GM23338 (cell line): ENCODE measurements around the gene ZNF687. TPM values are rescaled to one million over a fixed set of nuclear protein-coding genes. Genes with fewer than 3 reads are reported as not detected.
A peak's percentile ranks its signal among the peaks of the same experiment; 100 is the strongest.

Experiments
- ATAC-seq: fragments of 200-7000 bp; cut with Tn5 transposase; 3 replicates; pipeline ENCODE4 v1.9.1; 2020
- DNase-seq: peaks from one replicate; pipeline ENCODE4 v3.0.0-alpha.2; 2015; ENCODE audit warnings: low spot score
- H2AFZ ChIP-seq: fragments of 200-600 bp; sonication (generic); 2 replicates; pipeline ENCODE4 v1.8.0; 2016; ENCODE audit warnings: antibody characterized with exemption, mild to moderate bottlenecking, moderate library complexity
- H3F3A ChIP-seq: fragments of 200-600 bp; sonication (generic); replicated peaks from 2 replicates; pipeline ENCODE4 v1.8.0; 2017; ENCODE audit warnings: antibody characterized with exemption, mixed run types, low read depth
- H3K27ac ChIP-seq: fragments of 200-600 bp; sonication (generic); 2 replicates; pipeline ENCODE4 v1.6.1; 2016; ENCODE audit warnings: low read depth
- H3K27me3 ChIP-seq: fragments of 200-600 bp; sonication (generic); 2 replicates; pipeline ENCODE4 v1.8.0; 2016; ENCODE audit warnings: mild to moderate bottlenecking, mixed run types, moderate library complexity; ENCODE audit not compliant: insufficient read depth
- H3K36me3 ChIP-seq: fragments of 200-600 bp; sonication (generic); 2 replicates; pipeline ENCODE4 v1.8.0; 2016; ENCODE audit warnings: mild to moderate bottlenecking; ENCODE audit not compliant: insufficient read depth
- H3K4me1 ChIP-seq: fragments of 200-600 bp; sonication (generic); 2 replicates; pipeline ENCODE4 v1.8.0; 2016; ENCODE audit warnings: mild to moderate bottlenecking, moderate library complexity; ENCODE audit not compliant: insufficient read depth
- H3K4me2 ChIP-seq: fragments of 200-600 bp; sonication (generic); 2 replicates; pipeline ENCODE4 v1.7.1; 2017; ENCODE audit warnings: mixed run types
- H3K4me3 ChIP-seq: fragments of 200-600 bp; sonication (generic); 2 replicates; pipeline ENCODE4 v1.6.1; 2016; ENCODE audit warnings: mixed run types
- H3K79me2 ChIP-seq: fragments of 200-600 bp; sonication (generic); replicated peaks from 2 replicates; pipeline ENCODE4 v1.8.0; 2017; ENCODE audit warnings: mild to moderate bottlenecking; ENCODE audit not compliant: insufficient read depth
- H3K9me2 ChIP-seq: fragments of 200-600 bp; sonication (generic); 2 replicates; pipeline ENCODE4 v1.8.0; 2017; ENCODE audit not compliant: insufficient read depth
- H4K20me1 ChIP-seq: fragments of 200-600 bp; sonication (generic); replicated peaks from 2 replicates; pipeline ENCODE4 v1.8.0; 2017; ENCODE audit warnings: mild to moderate bottlenecking; ENCODE audit not compliant: insufficient read depth
- H3K27ac Mint-ChIP-seq: 2 replicates; pipeline ENCODE4 v1.8.0; 2020; ENCODE audit warnings: inconsistent platforms, mild to moderate bottlenecking, moderate library complexity, mixed read lengths
- H3K27me3 Mint-ChIP-seq: 3 replicates; pipeline ENCODE4 v1.8.0; 2022; ENCODE audit warnings: low read depth, mild to moderate bottlenecking, moderate library complexity, mixed read lengths, inconsistent platforms; ENCODE audit not compliant: insufficient read depth, poor library complexity
- H3K36me3 Mint-ChIP-seq: 3 replicates; pipeline ENCODE4 v1.8.0; 2021; ENCODE audit warnings: low read depth, mild to moderate bottlenecking, inconsistent platforms, moderate library complexity, mixed read lengths
- H3K4me1 Mint-ChIP-seq: 3 replicates; pipeline ENCODE4 v1.8.0; 2020; ENCODE audit warnings: mild to moderate bottlenecking, inconsistent platforms, mixed read lengths
- H3K4me3 Mint-ChIP-seq: 3 replicates; pipeline ENCODE4 v1.8.0; 2021; ENCODE audit warnings: moderate library complexity, mild to moderate bottlenecking, inconsistent platforms, mixed read lengths
- H3K9me3 Mint-ChIP-seq: 3 replicates; pipeline ENCODE4 v1.8.0; 2020; ENCODE audit warnings: moderate library complexity, mild to moderate bottlenecking, inconsistent platforms, mixed read lengths
- CTCF ChIP-seq, 2 experiments: fragments of 200-600 bp in 1 of 2; sonication (generic) in 1 of 2; conservative IDR thresholded peaks; 2 replicates each; pipeline versions ENCODE4 v1.5.1 to v1.6.1; 2016 to 2017; ENCODE audit warnings: antibody characterized with exemption in 2 of 2, low read depth in 2 of 2, mild to moderate bottlenecking in 2 of 2, moderate library complexity in 1 of 2
- EZH2 ChIP-seq: fragments of 200-600 bp; sonication (generic); IDR thresholded peaks from one replicate; pipeline ENCODE4 v1.8.0; 2017; ENCODE audit warnings: antibody characterized with exemption, mild to moderate bottlenecking, low read depth; ENCODE audit not compliant: unreplicated experiment
- NANOG ChIP-seq: IDR thresholded peaks from 2 replicates; pipeline ENCODE4 v1.6.1; 2016; ENCODE audit warnings: antibody characterized with exemption, borderline replicate concordance
- polyA plus RNA-seq: library from polyadenylated mRNA; unstranded; fragments of >200 nt; fragmentation: Nextera tagmentation; extraction: Ambion mirVana; gene quantifications from 2 replicates; pipeline ENCODE4 v1.2.1, GENCODE V29; 2016
- total RNA-seq: library from RNA; depleted of rRNA; stranded (reverse); fragments of >200 nt; shearing (Covaris generic); gene quantifications from 2 replicates; pipeline ENCODE4 v1.2.3, GENCODE V29; 2014
- TF ChIP-seq, protein P1 (sequence below): fragments of 250-450 bp; sonication (Bioruptor Pico); IDR thresholded peaks from 2 replicates; pipeline ENCODE4 v1.5.0; 2020; ENCODE audit warnings: mild to moderate bottlenecking, moderate library complexity
- TF ChIP-seq, protein P2 (sequence below): IDR thresholded peaks from 2 replicates; pipeline ENCODE4 v1.6.1; 2016; ENCODE audit warnings: antibody characterized with exemption

The ZNF687 gene
- total and polyA plus RNA-seq, 2 experiments from 2014 or later: 7.7 to 63.9 TPM

DNA sequence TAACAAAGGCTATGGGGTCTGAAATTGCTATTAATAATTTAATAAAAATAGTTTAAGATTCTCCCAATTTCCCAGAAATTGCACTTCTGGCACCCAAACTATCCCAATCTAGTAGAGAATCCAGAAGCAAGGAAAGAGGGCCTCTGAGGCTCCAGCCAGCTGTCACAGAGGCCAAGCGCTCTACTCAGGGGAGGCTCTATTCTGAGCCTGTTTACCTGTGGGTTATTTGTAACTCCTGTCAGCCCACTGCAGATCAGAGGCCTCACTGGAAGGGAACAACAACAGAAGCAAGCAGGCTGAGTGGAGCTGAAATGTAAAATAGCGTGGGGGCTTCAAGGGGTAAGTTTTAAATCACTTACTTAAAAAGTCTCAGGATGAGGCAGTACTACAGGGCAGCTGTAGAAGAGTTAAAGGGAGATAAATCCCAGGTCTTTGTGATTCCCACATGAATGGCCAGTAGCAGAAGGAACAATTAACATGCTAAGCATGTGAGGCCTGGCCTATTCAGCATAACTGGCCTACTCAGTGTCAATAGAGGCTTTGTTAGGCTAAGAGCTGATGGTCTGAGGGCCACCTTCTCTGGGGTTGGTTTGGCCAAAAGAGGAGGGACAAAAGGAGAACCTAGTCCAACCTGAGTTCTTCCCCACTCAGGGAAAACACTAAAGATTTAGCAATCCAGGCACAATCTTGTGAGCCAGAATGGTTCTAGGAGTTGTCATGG, 12.8 kb downstream of the ZNF687 start (continued):
- TF ChIP-seq, protein P1, sequence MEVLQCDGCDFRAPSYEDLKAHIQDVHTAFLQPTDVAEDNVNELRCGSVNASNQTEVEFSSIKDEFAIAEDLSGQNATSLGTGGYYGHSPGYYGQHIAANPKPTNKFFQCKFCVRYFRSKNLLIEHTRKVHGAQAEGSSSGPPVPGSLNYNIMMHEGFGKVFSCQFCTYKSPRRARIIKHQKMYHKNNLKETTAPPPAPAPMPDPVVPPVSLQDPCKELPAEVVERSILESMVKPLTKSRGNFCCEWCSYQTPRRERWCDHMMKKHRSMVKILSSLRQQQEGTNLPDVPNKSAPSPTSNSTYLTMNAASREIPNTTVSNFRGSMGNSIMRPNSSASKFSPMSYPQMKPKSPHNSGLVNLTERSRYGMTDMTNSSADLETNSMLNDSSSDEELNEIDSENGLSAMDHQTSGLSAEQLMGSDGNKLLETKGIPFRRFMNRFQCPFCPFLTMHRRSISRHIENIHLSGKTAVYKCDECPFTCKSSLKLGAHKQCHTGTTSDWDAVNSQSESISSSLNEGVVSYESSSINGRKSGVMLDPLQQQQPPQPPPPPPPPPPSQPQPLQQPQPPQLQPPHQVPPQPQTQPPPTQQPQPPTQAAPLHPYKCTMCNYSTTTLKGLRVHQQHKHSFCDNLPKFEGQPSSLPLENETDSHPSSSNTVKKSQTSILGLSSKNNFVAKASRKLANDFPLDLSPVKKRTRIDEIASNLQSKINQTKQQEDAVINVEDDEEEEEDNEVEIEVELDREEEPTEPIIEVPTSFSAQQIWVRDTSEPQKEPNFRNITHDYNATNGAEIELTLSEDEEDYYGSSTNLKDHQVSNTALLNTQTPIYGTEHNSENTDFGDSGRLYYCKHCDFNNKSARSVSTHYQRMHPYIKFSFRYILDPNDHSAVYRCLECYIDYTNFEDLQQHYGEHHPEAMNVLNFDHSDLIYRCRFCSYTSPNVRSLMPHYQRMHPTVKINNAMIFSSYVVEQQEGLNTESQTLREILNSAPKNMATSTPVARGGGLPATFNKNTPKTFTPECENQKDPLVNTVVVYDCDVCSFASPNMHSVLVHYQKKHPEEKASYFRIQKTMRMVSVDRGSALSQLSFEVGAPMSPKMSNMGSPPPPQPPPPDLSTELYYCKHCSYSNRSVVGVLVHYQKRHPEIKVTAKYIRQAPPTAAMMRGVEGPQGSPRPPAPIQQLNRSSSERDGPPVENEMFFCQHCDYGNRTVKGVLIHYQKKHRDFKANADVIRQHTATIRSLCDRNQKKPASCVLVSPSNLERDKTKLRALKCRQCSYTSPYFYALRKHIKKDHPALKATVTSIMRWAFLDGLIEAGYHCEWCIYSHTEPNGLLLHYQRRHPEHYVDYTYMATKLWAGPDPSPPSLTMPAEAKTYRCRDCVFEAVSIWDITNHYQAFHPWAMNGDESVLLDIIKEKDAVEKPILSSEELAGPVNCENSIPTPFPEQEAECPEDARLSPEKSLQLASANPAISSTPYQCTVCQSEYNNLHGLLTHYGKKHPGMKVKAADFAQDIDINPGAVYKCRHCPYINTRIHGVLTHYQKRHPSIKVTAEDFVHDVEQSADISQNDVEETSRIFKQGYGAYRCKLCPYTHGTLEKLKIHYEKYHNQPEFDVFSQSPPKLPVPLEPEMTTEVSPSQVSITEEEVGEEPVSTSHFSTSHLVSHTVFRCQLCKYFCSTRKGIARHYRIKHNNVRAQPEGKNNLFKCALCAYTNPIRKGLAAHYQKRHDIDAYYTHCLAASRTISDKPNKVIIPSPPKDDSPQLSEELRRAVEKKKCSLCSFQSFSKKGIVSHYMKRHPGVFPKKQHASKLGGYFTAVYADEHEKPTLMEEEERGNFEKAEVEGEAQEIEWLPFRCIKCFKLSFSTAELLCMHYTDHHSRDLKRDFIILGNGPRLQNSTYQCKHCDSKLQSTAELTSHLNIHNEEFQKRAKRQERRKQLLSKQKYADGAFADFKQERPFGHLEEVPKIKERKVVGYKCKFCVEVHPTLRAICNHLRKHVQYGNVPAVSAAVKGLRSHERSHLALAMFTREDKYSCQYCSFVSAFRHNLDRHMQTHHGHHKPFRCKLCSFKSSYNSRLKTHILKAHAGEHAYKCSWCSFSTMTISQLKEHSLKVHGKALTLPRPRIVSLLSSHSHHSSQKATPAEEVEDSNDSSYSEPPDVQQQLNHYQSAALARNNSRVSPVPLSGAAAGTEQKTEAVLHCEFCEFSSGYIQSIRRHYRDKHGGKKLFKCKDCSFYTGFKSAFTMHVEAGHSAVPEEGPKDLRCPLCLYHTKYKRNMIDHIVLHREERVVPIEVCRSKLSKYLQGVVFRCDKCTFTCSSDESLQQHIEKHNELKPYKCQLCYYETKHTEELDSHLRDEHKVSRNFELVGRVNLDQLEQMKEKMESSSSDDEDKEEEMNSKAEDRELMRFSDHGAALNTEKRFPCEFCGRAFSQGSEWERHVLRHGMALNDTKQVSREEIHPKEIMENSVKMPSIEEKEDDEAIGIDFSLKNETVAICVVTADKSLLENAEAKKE (CRISPR knock-in tag): peak; percentile 100

GRCh38 chr1:151309811-151310323, 27.8 kb downstream of the ZNF687 start:
- Mint-ChIP-seq H3K36me3 (peaks cover 35% of the 10 kb centered on the region), H3K4me1 (peaks cover 18% of the 10 kb centered on the region), H3K4me3 (no peak overlapping the region), H3K27me3 (peaks cover 4% of the 10 kb centered on the region), H3K27ac (peak overlapping the region; percentile 78), H3K9me3 (no peaks in the 10 kb centered on the region)
- Histone ChIP-seq H3K4me3 (no peak overlapping the region), H3K79me2 (no peaks in the 10 kb centered on the region), H3K36me3 (peaks cover 27% of the 10 kb centered on the region), H3K9me2 (no peaks in the 10 kb centered on the region), H3F3A (0 out of 2 replicates have a peak, but pooled peaks cover 4% of the 10 kb centered on the region), H4K20me1 (peaks cover 6% of the 10 kb centered on the region), H3K4me1 (peaks cover 10% of the 10 kb centered on the region; the same call in 1 of the 2 replicates), H2AFZ (no peak overlapping the region), H3K4me2 (peak overlapping the region; percentile 57; the same call in 1 of the 2 replicates), H3K27me3 (no peaks in the 10 kb centered on the region), H3K27ac (no peak overlapping the region)
- DNase-seq (peak; percentile 68), ATAC-seq (peak; percentile 95)
- TF ChIP-seq CTCF (conservative IDR thresholded peaks at IDR 0.05; ENCODE audit: low read depth in 2 of 2): no peak
- no peak for TF ChIP-seq EZH2
- TF ChIP-seq, protein P2, sequence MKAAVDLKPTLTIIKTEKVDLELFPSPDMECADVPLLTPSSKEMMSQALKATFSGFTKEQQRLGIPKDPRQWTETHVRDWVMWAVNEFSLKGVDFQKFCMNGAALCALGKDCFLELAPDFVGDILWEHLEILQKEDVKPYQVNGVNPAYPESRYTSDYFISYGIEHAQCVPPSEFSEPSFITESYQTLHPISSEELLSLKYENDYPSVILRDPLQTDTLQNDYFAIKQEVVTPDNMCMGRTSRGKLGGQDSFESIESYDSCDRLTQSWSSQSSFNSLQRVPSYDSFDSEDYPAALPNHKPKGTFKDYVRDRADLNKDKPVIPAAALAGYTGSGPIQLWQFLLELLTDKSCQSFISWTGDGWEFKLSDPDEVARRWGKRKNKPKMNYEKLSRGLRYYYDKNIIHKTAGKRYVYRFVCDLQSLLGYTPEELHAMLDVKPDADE: no peak
- no peak for TF ChIP-seq NANOG
